H1 (cell line): ENCODE data around the gene SGMS2. TPM values are rescaled to one million over a fixed set of nuclear protein-coding genes. Genes with fewer than 3 reads are reported as not detected.

ENCODE experiments used
- CTCF ChIA-PET: fragments of 300-600 bp; sonication (Branson Sonifier 250); formaldehyde crosslinking; loops from one replicate; lab custom pipeline; 2021; ENCODE audit not compliant: partially characterized antibody; lab: Charles Lee
- POLR2A ChIA-PET: fragments of 300-600 bp; sonication (Branson Sonifier 250); formaldehyde crosslinking; loops from one replicate; lab custom pipeline; 2021; ENCODE audit warnings: inconsistent platforms; ENCODE audit not compliant: partially characterized antibody; lab: Charles Lee
- DNase-seq, 2 experiments: peaks; one replicate each; pipeline versions ENCODE4 v3.0.0 to v3.0.0-alpha.2; 2010 to 2022; ENCODE audit warnings: low spot score in 2 of 2, low read depth in 1 of 2, mixed read lengths in 1 of 2
- FAIRE-seq: peaks from 2 replicates; lab custom pipeline; 2011; peaks lifted over from hg19 to GRCh38; lab: Jason Lieb, UNC
- H2AFZ ChIP-seq: 2 replicates; pipeline ENCODE4 v1.8.1; 2012; ENCODE audit warnings: low read length, inconsistent platforms
- H2AK5ac ChIP-seq: 2 replicates; pipeline ENCODE4 v1.6.1; 2013; ENCODE audit warnings: low read depth, low read length
- H2BK120ac ChIP-seq: replicated peaks from 2 replicates; pipeline ENCODE3; 2013; ENCODE audit warnings: low read depth, low read length, inconsistent platforms
- H2BK12ac ChIP-seq: 2 replicates; pipeline ENCODE4 v1.6.1; 2013; ENCODE audit warnings: low read depth, low read length
- H2BK15ac ChIP-seq: 2 replicates; pipeline ENCODE4 v1.6.1; 2013; ENCODE audit warnings: low read length
- H2BK20ac ChIP-seq: 2 replicates; pipeline ENCODE4 v1.6.1; 2013; ENCODE audit warnings: low read length
- H2BK5ac ChIP-seq: 2 replicates; pipeline ENCODE4 v1.6.1; 2013; ENCODE audit warnings: low read depth, low read length
- H3K14ac ChIP-seq: 2 replicates; pipeline ENCODE4 v1.6.1; 2013; ENCODE audit warnings: inconsistent platforms; ENCODE audit not compliant: insufficient read length
- H3K18ac ChIP-seq: 2 replicates; pipeline ENCODE4 v1.6.1; 2013; ENCODE audit warnings: low read length; ENCODE audit errors: extremely low read depth
- H3K23ac ChIP-seq: 2 replicates; pipeline ENCODE4 v1.6.1; 2013; ENCODE audit warnings: inconsistent platforms; ENCODE audit not compliant: insufficient read length
- H3K23me2 ChIP-seq: 2 replicates; pipeline ENCODE4 v1.6.1; 2013; ENCODE audit warnings: low read depth, low read length
- H3K27ac ChIP-seq: 2 replicates; pipeline ENCODE4 v1.6.1; 2011; ENCODE audit warnings: low read depth, low read length, inconsistent platforms
- H3K27me3 ChIP-seq, 4 experiments: replicated peaks in 1 of 4; 1 replicate in 1 of 4; 2 replicates in 3 of 4; pipeline versions ENCODE4 v1.6.1 to v1.8.1; 2011 to 2013; ENCODE audit warnings: low read length in 3 of 4, mild to moderate bottlenecking in 3 of 4, inconsistent platforms in 2 of 4, mixed read lengths in 2 of 4, moderate library complexity in 1 of 4; ENCODE audit not compliant: control insufficient read depth in 3 of 4, insufficient read depth in 3 of 4; ENCODE audit errors: extremely low read depth in 1 of 4
- H3K36me3 ChIP-seq, 4 experiments: 2 replicates each; pipeline versions ENCODE4 v1.6.1 to v1.8.1; 2011 to 2013; ENCODE audit warnings: mild to moderate bottlenecking in 4 of 4, low read length in 3 of 4, moderate library complexity in 2 of 4, control low read depth in 1 of 4, inconsistent platforms in 1 of 4; ENCODE audit not compliant: insufficient read depth in 4 of 4, control insufficient read depth in 2 of 4
- H3K4ac ChIP-seq: replicated peaks from 2 replicates; pipeline ENCODE3; 2013; ENCODE audit warnings: low read length, low read depth, mixed read lengths, inconsistent platforms; ENCODE audit not compliant: insufficient read length
- H3K4me1 ChIP-seq, 4 experiments: replicated peaks in 1 of 4; 1 replicate in 1 of 4; 2 replicates in 3 of 4; pipeline versions ENCODE4 v1.6.1 to v1.8.1; 2011 to 2013; ENCODE audit warnings: low read length in 3 of 4, inconsistent platforms in 2 of 4, mixed read lengths in 1 of 4; ENCODE audit not compliant: insufficient read depth in 4 of 4, control insufficient read depth in 3 of 4
- H3K4me2 ChIP-seq, 2 experiments: 2 replicates each; pipeline versions ENCODE4 v1.6.1 to v1.8.1; 2011 to 2013; ENCODE audit warnings: low read depth in 2 of 2, low read length in 2 of 2, control low read depth in 1 of 2, inconsistent platforms in 1 of 2, mild to moderate bottlenecking in 1 of 2; ENCODE audit not compliant: insufficient read depth in 1 of 2
- H3K4me3 ChIP-seq, 4 experiments: fragments of 200-600, 300-600 bp in 1 of 4; sonication (generic), shearing (Covaris generic), sonication (Bioruptor Twin) in 1 of 4; 2 replicates each; pipeline versions ENCODE4 v1.5.1 to v1.8.1; 2011 to 2016; ENCODE audit warnings: low read length in 4 of 4, low read depth in 3 of 4, control low read depth in 2 of 4, inconsistent platforms in 2 of 4, mild to moderate bottlenecking in 2 of 4, mixed read lengths in 1 of 4, moderate library complexity in 1 of 4; ENCODE audit not compliant: insufficient read depth in 2 of 4; ENCODE audit errors: extremely low read depth in 1 of 4
- H3K56ac ChIP-seq: replicated peaks from 2 replicates; pipeline ENCODE3; 2013; ENCODE audit warnings: low read depth, mild to moderate bottlenecking, mixed read lengths, low read length, inconsistent platforms; ENCODE audit not compliant: insufficient read length
- H3K79me1 ChIP-seq: 2 replicates; pipeline ENCODE4 v1.6.1; 2013; ENCODE audit warnings: low read depth, low read length, control low read depth
- H3K79me2 ChIP-seq, 2 experiments: 2 replicates each; pipeline versions ENCODE4 v1.6.1 to v1.8.1; 2012 to 2013; ENCODE audit warnings: low read length in 2 of 2, mild to moderate bottlenecking in 2 of 2, inconsistent platforms in 1 of 2; ENCODE audit not compliant: insufficient read depth in 2 of 2, control insufficient read depth in 1 of 2
- H3K9ac ChIP-seq, 4 experiments: replicated peaks in 1 of 4; 1 replicate in 1 of 4; 2 replicates in 3 of 4; pipeline versions ENCODE4 v1.6.1 to v1.8.1; 2011 to 2013; ENCODE audit warnings: low read depth in 3 of 4, low read length in 3 of 4, control low read depth in 2 of 4, mild to moderate bottlenecking in 2 of 4, moderate library complexity in 2 of 4, inconsistent platforms in 1 of 4; ENCODE audit errors: extremely low read depth in 1 of 4
- H3K9me3 ChIP-seq, 2 experiments: 2 replicates each; pipeline versions ENCODE4 v1.6.1 to v1.8.1; 2012 to 2013; ENCODE audit warnings: mild to moderate bottlenecking in 2 of 2, moderate library complexity in 2 of 2, control low read depth in 1 of 2, inconsistent platforms in 1 of 2, low read depth in 1 of 2, low read length in 1 of 2, mixed read lengths in 1 of 2; ENCODE audit not compliant: insufficient read depth in 2 of 2
- H4K20me1 ChIP-seq, 2 experiments: replicated peaks in 1 of 2; 2 replicates each; pipeline versions ENCODE3 to v1.8.1; 2011 to 2013; ENCODE audit warnings: inconsistent platforms in 2 of 2, low read length in 2 of 2, mild to moderate bottlenecking in 1 of 2; ENCODE audit not compliant: insufficient read depth in 2 of 2, control insufficient read depth in 1 of 2
- H4K5ac ChIP-seq: 2 replicates; pipeline ENCODE4 v1.6.1; 2013; ENCODE audit warnings: low read length, low read depth, mixed read lengths, inconsistent platforms; ENCODE audit not compliant: insufficient read length
- H4K8ac ChIP-seq: 2 replicates; pipeline ENCODE4 v1.8.0; 2013; ENCODE audit warnings: mild to moderate bottlenecking, moderate library complexity, low read length, inconsistent platforms; ENCODE audit not compliant: insufficient read depth; ENCODE audit errors: extremely low read depth
- H4K91ac ChIP-seq: replicated peaks from 2 replicates; pipeline ENCODE3; 2013; ENCODE audit warnings: low read length, mixed read lengths, inconsistent platforms; ENCODE audit not compliant: insufficient read length
- BCL11A ChIP-seq, 2 experiments: IDR thresholded peaks; one replicate each; pipeline ENCODE4 v1.6.1; 2011; ENCODE audit warnings: low read depth in 2 of 2, low read length in 2 of 2, mild to moderate bottlenecking in 2 of 2
- FOSL1 ChIP-seq: IDR thresholded peaks from 2 replicates; pipeline ENCODE4 v1.6.1; 2011; ENCODE audit warnings: mild to moderate bottlenecking, low read depth, low read length, moderate library complexity; ENCODE audit not compliant: insufficient read depth
- RXRA ChIP-seq: IDR thresholded peaks from 2 replicates; pipeline ENCODE4 v1.6.1; 2011; ENCODE audit warnings: low read depth, mild to moderate bottlenecking, low read length, moderate library complexity; ENCODE audit not compliant: insufficient read depth
- SAP30 ChIP-seq: fragments of 300-600 bp; sonication (generic); IDR thresholded peaks from 2 replicates; pipeline ENCODE4 v1.7.1; 2012; ENCODE audit warnings: low read length, moderate library complexity, mild to moderate bottlenecking, inconsistent platforms; ENCODE audit not compliant: insufficient read depth, insufficient replicate concordance
- SP1 ChIP-seq: IDR thresholded peaks from 2 replicates; pipeline ENCODE4 v1.6.1; 2011; ENCODE audit warnings: low read depth, low read length
- TAF1 ChIP-seq: IDR thresholded peaks from 2 replicates; pipeline ENCODE4 v1.6.1; 2011; ENCODE audit warnings: mild to moderate bottlenecking, low read depth, low read length
- WGBS, 2 experiments: shearing (Covaris generic) in 1 of 2; methylation state at CpG; one replicate each; pipeline versions ENCODE4 v1.1.6 to v1.1.7; 2013 to 2015; ENCODE audit warnings: low lambda C conversion rate in 2 of 2, mixed read lengths in 2 of 2, inconsistent platforms in 1 of 2, low coverage in 1 of 2, missing lambda C conversion rate in 1 of 2; ENCODE audit not compliant: insufficient replicate concordance in 2 of 2, insufficient coverage in 1 of 2, insufficient read length in 1 of 2; ENCODE audit errors: extremely low coverage in 1 of 2, missing lambda C conversion rate in 1 of 2; 5-methylcytosine and 5-hydroxymethylcytosine counted together
- polyA plus RNA-seq, 7 experiments: library from polyadenylated mRNA; depleted of rRNA in 3 of 7; stranded (reverse) in 5 of 7; unstranded in 2 of 7; fragments of >200 nt in 5 of 7; fragments of 200-250 nt in 2 of 7; gene quantifications; 1 replicate in 5 of 7; 2 replicates in 1 of 7; 4 replicates in 1 of 7; pipeline versions ENCODE4 v1.2.1 to v1.2.3, GENCODE V29; 2011 to 2013; ENCODE audit warnings: missing spikeins in 2 of 7, mixed read lengths in 2 of 7
- total RNA-seq: library from RNA; stranded (reverse); fragmentation: NEBNext Ultra II Directional; extraction: Animal tissue kit (Norgen Biotek cat#: 25700); gene quantifications from 2 replicates; pipeline ENCODE4 v1.2.1, GENCODE V29; 2021

The SGMS2 gene
- total and polyA plus RNA-seq, 2 of the 8 experiments (the other 6 are each of a cell fraction or from before 2014, with no cell fraction given), result 0.04 to 1.3 TPM

DNA sequence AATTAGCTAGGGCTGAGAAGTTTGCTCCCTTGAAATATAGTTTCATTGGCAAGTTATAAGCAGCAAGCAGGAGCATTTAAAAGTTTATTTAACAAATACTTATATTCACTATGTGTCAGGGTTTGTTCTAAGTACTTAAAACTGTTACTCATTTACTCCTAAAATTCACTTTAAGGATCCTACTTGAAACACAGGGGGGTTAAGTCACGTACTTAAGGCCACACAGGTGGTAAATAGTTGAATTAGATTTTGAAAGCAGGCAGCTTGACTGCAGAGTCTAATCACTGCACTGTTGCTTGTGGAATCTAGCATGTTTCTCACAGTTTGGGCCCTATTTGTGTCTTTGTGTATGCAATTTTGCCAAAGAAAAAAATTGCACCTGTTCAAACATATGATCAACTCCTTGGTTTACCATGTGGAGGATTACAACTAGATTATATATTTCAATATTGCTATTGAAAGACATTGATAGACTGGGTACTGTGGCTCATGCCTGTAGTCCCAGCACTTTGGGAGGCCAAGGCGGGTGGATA, 7.6 kb downstream of the SGMS2 start:
- no peak for DNase-seq
- H3K36me3 ChIP-seq, result no peaks in the 10 kb centered on the region
- FAIRE-seq, result no peak
- no peak overlapping the region for H3K4ac ChIP-seq
- WGBS, 2 experiments, result 72% methylated on average over 2 of the region's 2 CpGs; no CpG with 5 or more reads in 1 of the 2 experiments
- H3K23ac ChIP-seq, result no peak overlapping the region
- H4K5ac ChIP-seq, result no peak overlapping the region
- no peak overlapping the region for H2BK15ac ChIP-seq
- CTCF ChIA-PET, result interaction anchor here (1.0 to 2.0 kb wide), 5 partner anchors 74 to 280 kb away, joined by 3 to 6 read pairs (median 4); no protein-coding TSS in a partner anchor
- no peaks in the 10 kb centered on the region for H3K9me3 ChIP-seq
- no peaks in the 10 kb centered on the region for H4K20me1 ChIP-seq
- no peak overlapping the region for H4K8ac ChIP-seq
- no peaks in the 10 kb centered on the region for H3K79me2 ChIP-seq
- H3K23me2 ChIP-seq, result no peaks in the 10 kb centered on the region
- no peak overlapping the region for H2BK20ac ChIP-seq
- H4K91ac ChIP-seq, result no peak overlapping the region
- peaks cover 0 to 9% (median 7%) of the 10 kb centered on the region in 4 experiments; a peak in 5 of 7 replicates for H3K27me3 ChIP-seq
- H2BK12ac ChIP-seq, result no peak overlapping the region
- no peaks in the 10 kb centered on the region for H3K79me1 ChIP-seq
- H2BK5ac ChIP-seq, result no peak overlapping the region
- no peak overlapping the region for H3K27ac ChIP-seq
- H3K9ac ChIP-seq, result no peak overlapping the region
- no peak overlapping the region for H2AK5ac ChIP-seq
- H3K4me3 ChIP-seq, result no peak overlapping the region
- TF ChIP-seq FOSL1 (no peak), TAF1 (no peak), RXRA (no peak), BCL11A (IDR thresholded peaks at IDR 0.05; ENCODE audit: low read depth in 2 of 2, low read length in 2 of 2) (no peak), SP1 (no peak), SAP30 (no peak)
- no peak overlapping the region for H3K4me2 ChIP-seq
- H2AFZ ChIP-seq, result no peak overlapping the region
- POLR2A ChIA-PET, result interaction anchor here (1.1 kb wide), 1 partner anchor 8 kb away, joined by 4 read pairs; the partner anchor contains the start of gene SGMS2
- H3K4me1 ChIP-seq, result 0 out of 7 replicates have a peak, but pooled peaks cover 0 to 3% (median 0%) of the 10 kb centered on the region in 4 experiments
- no peak overlapping the region for H3K14ac ChIP-seq
- no peak overlapping the region for H3K18ac ChIP-seq
- no peak overlapping the region for H3K56ac ChIP-seq
- H2BK120ac ChIP-seq, result no peak overlapping the region
